ENCODE results near the gene TBC1D8. TPM values are rescaled to one million over a fixed set of nuclear protein-coding genes. Genes with fewer than 3 reads are reported as not detected.

The TBC1D8 gene
- total RNA-seq, 4 donors from 2014 or later = 77.6 to 511 (median 239) TPM

DNA sequence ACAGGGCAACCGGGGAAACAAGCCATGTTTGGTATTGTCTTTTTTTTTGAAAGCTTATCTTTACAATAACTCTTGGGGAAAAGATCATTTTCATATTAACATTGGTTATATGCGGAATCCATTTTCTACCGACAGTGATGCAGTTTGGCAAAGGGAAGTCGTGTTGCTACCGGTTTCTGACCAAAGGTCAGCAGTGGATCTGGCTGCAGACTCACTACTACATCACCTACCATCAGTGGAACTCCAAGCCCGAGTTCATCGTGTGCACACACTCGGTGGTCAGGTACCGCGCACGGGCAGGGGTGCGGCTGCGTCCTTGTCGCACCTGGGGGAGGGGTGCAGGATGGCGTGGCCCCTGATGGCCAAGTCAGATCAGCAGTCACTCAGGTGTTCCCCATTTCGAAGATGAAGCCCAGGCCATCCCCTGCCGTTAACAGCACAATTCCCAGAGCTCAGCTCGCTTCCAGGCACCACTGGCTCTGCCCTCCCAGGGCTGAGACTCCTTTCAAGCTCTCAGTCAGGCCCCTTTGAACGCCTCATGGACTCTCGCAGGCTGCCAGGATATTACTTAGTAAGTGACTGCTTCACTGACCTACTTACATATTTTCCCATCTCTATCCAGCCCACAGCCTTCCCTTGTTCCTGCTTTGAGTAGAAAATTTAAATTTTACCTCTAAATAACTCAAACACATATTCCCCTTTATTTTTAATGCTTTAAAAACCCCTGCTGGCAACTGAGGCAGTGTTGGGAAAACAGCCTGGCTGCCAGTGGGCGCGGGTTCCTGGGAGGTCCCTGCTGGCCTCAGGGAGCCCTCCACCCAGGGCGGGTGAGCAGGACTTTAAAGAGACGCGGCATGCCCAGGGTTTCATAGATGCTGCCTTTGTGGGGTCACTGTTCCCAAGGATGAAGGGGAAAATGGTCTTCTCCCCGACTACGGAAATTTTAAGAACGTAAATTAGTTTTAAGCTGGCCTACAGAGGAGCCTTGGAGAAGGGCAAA lies 182.7 kb downstream of the TBC1D8 start:
- no peak overlapping the region for H3K4me3 ChIP-seq
- no peak overlapping the region for H3K27ac ChIP-seq
- TF ChIP-seq POLR2A (IDR thresholded peaks at IDR 0.05) (no peak), CTCF (IDR thresholded peaks at IDR 0.05) (no peak)
- no peaks in the 10 kb centered on the region for H3K27me3 ChIP-seq
- H3K36me3 ChIP-seq = peaks cover 0 to 38% (median 0%) of the 10 kb centered on the region in 3 donors
- no peaks in the 10 kb centered on the region for H3K4me1 ChIP-seq
- peak in 1 of 3 donors; percentile 33 for DNase-seq
- no peaks in the 10 kb centered on the region for H3K9me3 ChIP-seq

DNA sequence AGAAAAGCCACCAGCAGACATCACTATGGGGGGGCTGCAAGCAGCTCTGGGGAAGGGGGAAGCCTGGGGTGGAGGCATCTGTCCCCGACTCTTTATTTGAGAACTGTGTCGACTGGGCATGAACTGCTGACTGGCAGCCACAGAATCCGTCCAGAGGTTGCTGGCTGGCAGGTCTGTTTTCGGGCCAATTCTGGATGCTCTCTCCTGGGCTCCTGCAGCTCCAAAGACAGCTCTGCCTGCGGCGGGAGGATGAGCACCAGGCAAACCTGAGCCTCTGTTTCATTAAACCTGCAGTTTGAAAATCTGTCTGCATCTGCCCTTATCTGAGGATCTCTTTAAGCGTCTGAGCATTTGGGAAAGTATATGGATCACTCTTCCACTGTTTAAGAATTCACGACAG lies 183.5 kb downstream of the TBC1D8 start:
- Histone ChIP-seq H3K4me3 (no peak overlapping the region), H3K36me3 (peaks cover 0 to 31% (median 0%) of the 10 kb centered on the region in 3 donors), H3K9me3 (no peaks in the 10 kb centered on the region), H3K4me1 (no peaks in the 10 kb centered on the region), H3K27me3 (no peaks in the 10 kb centered on the region), H3K27ac (no peak overlapping the region)
- peak in 1 of 3 donors; percentile 18 for DNase-seq
- no peak for TF ChIP-seq POLR2A (IDR thresholded peaks at IDR 0.05)
- TF ChIP-seq CTCF (IDR thresholded peaks at IDR 0.05) = no peak

- Histone ChIP-seq H3K27me3 (no peaks in the 10 kb centered on the region), H3K4me3 (no peak overlapping the region), H3K36me3 (peaks cover 0 to 20% (median 0%) of the 10 kb centered on the region in 3 donors), H3K4me1 (no peaks in the 10 kb centered on the region), H3K27ac (no peak overlapping the region), H3K9me3 (no peaks in the 10 kb centered on the region)
- TF ChIP-seq POLR2A (IDR thresholded peaks at IDR 0.05) (no peak), CTCF (IDR thresholded peaks at IDR 0.05) (no peak)
- peak in 1 of 3 donors; percentile 25 for DNase-seq
These were observed 185.6 kb downstream of the TBC1D8 start for GRCh38 chr2:100965596-100965995.

DNA sequence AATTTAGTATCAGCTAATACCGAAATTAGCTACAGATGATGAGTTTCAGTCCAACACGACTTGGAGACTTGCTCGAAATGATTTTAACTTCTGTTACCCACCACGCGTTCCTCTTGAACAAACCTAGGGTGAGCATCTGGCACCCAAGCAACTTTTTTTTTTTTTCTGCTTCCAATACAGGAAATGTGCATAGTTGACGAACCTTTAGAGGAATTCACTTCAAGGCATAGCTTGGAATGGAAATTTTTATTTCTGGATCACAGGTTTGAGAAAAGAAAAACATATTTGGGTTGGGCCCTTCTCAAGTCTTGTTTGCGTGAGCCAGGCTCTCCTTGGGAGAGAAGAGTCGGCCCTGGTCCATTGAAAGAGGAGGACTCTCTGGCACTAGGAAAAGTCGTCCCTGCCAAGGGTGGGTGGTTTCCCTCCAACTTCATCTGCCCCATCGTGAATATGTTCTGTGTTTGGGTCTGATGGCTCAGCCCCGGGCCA lies 186.5 kb downstream of the TBC1D8 start:
- Histone ChIP-seq H3K36me3 (peaks cover 0 to 13% (median 0%) of the 10 kb centered on the region in 3 donors), H3K9me3 (no peaks in the 10 kb centered on the region), H3K27me3 (no peaks in the 10 kb centered on the region), H3K4me1 (no peaks in the 10 kb centered on the region), H3K4me3 (no peak overlapping the region), H3K27ac (no peak overlapping the region)
- peak in 1 of 3 donors; percentile 2 for DNase-seq
- TF ChIP-seq POLR2A (IDR thresholded peaks at IDR 0.05) (no peak), CTCF (IDR thresholded peaks at IDR 0.05) (no peak)

DNA sequence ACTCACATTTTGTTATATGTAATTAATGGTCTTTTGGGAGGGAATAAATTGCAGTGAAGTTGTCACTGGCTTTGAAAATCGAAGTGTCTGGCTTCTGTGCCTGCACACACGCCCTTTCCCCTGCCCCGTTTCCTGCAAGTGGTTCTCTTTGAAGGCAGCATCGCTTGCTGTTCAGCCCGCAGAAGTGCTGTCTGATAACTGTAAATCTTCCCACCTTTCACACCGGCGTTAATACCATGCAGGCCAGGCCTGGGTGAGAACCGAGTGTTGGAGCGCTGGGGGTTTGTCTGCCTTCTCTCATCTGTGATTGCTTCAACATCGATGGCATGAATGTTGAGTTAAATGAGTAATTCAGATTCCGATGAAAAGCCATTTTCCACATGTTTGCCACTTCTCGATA lies 187.0 kb downstream of the TBC1D8 start:
- TF ChIP-seq POLR2A (IDR thresholded peaks at IDR 0.05) (no peak), CTCF (IDR thresholded peaks at IDR 0.05) (no peak)

More for the DNA sequence above, 187.0 kb downstream of the TBC1D8 start:
- Histone ChIP-seq H3K9me3 (no peaks in the 10 kb centered on the region), H3K27me3 (no peaks in the 10 kb centered on the region), H3K4me3 (no peak overlapping the region), H3K36me3 (peaks cover 0 to 8% (median 0%) of the 10 kb centered on the region in 3 donors), H3K27ac (no peak overlapping the region), H3K4me1 (no peaks in the 10 kb centered on the region)
- peak in 1 of 3 donors; percentile 9 for DNase-seq
